ENCODE measurements around the gene ARMH1. TPM values are rescaled to one million over a fixed set of nuclear protein-coding genes. Genes with fewer than 3 reads are reported as not detected.
A peak's percentile ranks its signal among the peaks of the same experiment; 100 is the strongest.

ARMH1 gene
- total and polyA plus RNA-seq, 11 donors, result 0.33 to 9.9 (median 0.70) TPM; not detected in 3

GRCh38 chr1:44724955-44725698 lies 50.6 kb downstream of the ARMH1 start:
- no peaks in the 10 kb centered on the region for H3K36me3 ChIP-seq
- DNase-seq (no peak), ATAC-seq (no peak)
- peaks cover 0 to 20% (median 0%) of the 10 kb centered on the region in 9 donors for H3K27me3 ChIP-seq
- H3K27ac ChIP-seq, result no peak overlapping the region
- no peaks in the 10 kb centered on the region for H3K9me3 ChIP-seq
- intact Hi-C loops (cut with DNase I), result loop anchor here in 1 of 10 donors (5.0 kb wide), 1 partner anchor 287 kb away; the partner anchor contains the start of genes HECTD3 and UROD
- WGBS, 4 donors, result 82 to 87% (median 84%) methylated on average over 13 to 27 of the region's 27 CpGs
- H3K4me3 ChIP-seq, result no peak overlapping the region
- peaks cover 0 to 51% (median under 1%) of the 10 kb centered on the region in 12 donors for H3K4me1 ChIP-seq
- TF ChIP-seq, protein P1, sequence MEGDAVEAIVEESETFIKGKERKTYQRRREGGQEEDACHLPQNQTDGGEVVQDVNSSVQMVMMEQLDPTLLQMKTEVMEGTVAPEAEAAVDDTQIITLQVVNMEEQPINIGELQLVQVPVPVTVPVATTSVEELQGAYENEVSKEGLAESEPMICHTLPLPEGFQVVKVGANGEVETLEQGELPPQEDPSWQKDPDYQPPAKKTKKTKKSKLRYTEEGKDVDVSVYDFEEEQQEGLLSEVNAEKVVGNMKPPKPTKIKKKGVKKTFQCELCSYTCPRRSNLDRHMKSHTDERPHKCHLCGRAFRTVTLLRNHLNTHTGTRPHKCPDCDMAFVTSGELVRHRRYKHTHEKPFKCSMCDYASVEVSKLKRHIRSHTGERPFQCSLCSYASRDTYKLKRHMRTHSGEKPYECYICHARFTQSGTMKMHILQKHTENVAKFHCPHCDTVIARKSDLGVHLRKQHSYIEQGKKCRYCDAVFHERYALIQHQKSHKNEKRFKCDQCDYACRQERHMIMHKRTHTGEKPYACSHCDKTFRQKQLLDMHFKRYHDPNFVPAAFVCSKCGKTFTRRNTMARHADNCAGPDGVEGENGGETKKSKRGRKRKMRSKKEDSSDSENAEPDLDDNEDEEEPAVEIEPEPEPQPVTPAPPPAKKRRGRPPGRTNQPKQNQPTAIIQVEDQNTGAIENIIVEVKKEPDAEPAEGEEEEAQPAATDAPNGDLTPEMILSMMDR (IDR thresholded peaks at IDR 0.05), result no peak
- TF ChIP-seq POLR2A (IDR thresholded peaks at IDR 0.05), result no peak

DNA sequence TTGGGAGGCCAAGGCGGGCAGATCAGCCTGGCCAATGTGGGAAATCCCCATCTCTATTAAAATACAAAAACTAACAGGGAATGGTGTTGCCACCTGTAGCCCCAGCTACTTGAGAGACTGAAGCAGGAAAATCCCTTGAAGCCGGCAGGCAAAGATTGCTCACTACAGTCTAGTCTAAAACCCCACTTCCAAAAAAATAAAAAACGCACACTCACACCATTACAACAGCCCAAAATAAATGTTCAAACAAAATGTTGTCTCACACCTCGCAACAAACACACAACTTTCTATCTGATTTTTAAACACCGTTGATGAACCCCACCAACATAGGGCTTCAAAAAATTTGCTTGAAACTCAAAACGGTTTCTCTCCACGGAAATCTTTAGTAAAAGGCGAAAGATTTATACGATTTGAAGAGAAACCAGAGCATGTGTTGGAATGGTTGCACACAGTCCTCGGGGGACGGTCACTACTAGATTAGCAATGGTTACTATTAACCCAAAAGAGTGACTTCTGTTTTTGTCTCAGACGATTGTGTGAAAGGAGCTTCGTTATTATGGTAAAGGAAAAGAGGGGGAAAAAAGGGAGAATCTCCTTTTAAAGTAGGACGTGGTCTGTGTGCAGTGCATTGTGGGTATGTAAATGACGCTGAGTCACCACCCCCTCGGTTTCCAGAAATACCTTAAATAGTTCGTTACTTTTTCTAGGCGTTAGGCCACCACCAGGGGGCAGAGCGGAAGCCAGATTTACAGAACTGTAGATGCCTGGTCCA lies 56.4 kb downstream of the ARMH1 start, which contains the start of gene RNU5D-1:
TSS of gene RNU5D-1 (minus strand) at position 430 of the 772 bp plus-strand sequence.
- intact Hi-C loops (cut with DNase I), result loop anchor here in 7 of 10 donors (1.0 to 10.0 kb wide), 12 partner anchors 8 to 774 kb away; partner anchors contain the start of genes HECTD3 (in 2 of the 7), RPS8 (in 2 of the 7), UROD (in 2 of the 7) and ARMH1 (in 1 of the 7)
- TF ChIP-seq, protein P1 (IDR thresholded peaks at IDR 0.05), result peak; percentile 74 to 91 (median 82)
- peak in 1 of 2 donors; percentile 58 for TF ChIP-seq POLR2A (IDR thresholded peaks at IDR 0.05)
- Histone ChIP-seq H3K4me3 (peak within 1 kb of the TSS in 9 of 12 donors; percentile 17 to 48 (median 32)), H3K4me1 (peaks cover 0 to 30% (median 9%) of the 10 kb centered on the region in 12 donors), H3K9me3 (no peaks in the 10 kb centered on the region), H3K27ac (peak within 1 kb of the TSS; percentile 70 to 96 (median 84)), H3K36me3 (no peaks in the 10 kb centered on the region), H3K27me3 (no peaks in the 10 kb centered on the region)
- DNase-seq (peak; percentile 90 to 94 (median 93)), ATAC-seq (peak; percentile 84 to 91 (median 87))
- WGBS, 4 donors, result 2 to 4% (median 3%) methylated on average over 19 of the region's 19 CpGs

GRCh38 chr1:44733365-44733764 lies 58.9 kb downstream of the ARMH1 start:
- Histone ChIP-seq H3K4me1 (peaks cover 0 to 30% (median 9%) of the 10 kb centered on the region in 12 donors), H3K36me3 (no peaks in the 10 kb centered on the region), H3K9me3 (no peaks in the 10 kb centered on the region), H3K4me3 (no peak overlapping the region), H3K27ac (peak overlapping the region in 2 of 12 donors; percentile 22 to 54), H3K27me3 (no peaks in the 10 kb centered on the region)
- DNase-seq, result no peak
- intact Hi-C loops (cut with DNase I), result loop anchor here in 6 of 10 donors (2.0 to 10.0 kb wide), 9 partner anchors 41 to 771 kb away; partner anchors contain the start of genes HECTD3 (in 2 of the 6), RPS8 (in 2 of the 6), UROD (in 2 of the 6) and ARMH1 (in 1 of the 6)
- TF ChIP-seq, protein P1 (IDR thresholded peaks at IDR 0.05), result no peak
- no peak for TF ChIP-seq POLR2A (IDR thresholded peaks at IDR 0.05)
- 29 to 53% (median 31%) methylated on average over 1 of the region's 1 CpG for WGBS, 4 donors
- ATAC-seq, result no peak

Measured in heart left ventricle (tissue), 16 donors.